ENCODE measurements around the gene SEMA5A.

- TF ChIP-seq CTCF (IDR thresholded peaks at IDR 0.05) = no peak
- no peak for TF ChIP-seq POLR2A (IDR thresholded peaks at IDR 0.05)
These were observed 421.8 kb downstream of the SEMA5A start for GRCh38 chr5:9124071-9124470.
